ENCODE measurements around the gene DAZAP2.
"Not testable (repeated sequence)": the region's sequence is repeated elsewhere in the genome, so short reads cannot be mapped to it uniquely, and the experiment has no call there.

Gene DAZAP2

DNA sequence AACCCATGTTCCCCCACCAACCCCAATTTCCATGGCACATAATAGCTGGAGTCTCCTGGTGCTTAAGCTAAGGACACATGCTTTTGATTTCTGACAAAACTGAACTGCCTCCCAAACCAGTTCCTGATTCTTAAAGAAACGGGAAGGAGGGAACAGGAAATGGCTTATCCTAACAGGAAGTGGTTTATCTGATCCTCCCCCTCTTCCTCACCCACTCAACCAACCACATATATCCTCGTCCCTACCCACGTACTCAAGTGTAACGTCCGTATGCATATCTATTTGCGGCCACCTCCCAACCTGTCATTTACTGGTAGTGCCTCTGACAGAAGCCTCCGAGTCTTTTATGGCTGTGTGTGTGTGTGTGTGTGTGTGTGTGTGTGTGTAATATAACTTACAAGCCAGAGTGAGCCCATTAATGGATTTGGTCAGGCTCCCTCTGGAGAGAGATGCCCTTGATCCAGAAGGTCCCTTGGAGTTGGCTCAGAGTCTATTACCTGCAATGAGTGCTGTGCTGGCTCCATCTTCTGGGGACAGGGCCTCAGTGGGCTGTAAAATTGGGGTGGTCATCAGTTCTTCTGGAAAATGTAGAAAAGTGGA, 7.7 kb downstream of the DAZAP2 start:
- no peak for DNase-seq (ENCODE audit: low read depth in 3 of 3, low spot score in 1 of 3)

- no peak for DNase-seq (ENCODE audit: low read depth in 3 of 3, low spot score in 1 of 3)
Observed at GRCh38 chr12:51247523-51248206, 9.0 kb downstream of the DAZAP2 start.

DNA sequence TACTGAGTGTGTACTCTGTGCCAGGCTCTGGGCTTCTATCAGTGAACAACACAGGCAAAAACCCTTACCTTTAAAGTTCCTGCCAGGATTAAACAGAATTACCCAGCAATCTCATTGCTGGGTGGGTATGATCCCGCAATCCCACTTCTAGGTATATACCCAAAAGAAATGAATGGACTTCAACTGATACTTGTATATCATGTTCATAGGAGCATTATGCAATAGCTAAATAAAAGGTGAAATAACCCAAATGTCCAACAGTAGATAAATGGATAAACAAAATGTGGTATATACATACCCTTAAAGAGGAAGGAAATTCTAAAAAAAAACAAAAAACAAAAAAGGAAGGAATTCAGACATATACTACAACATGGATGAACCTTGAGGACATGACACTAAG, 14.7 kb downstream of the DAZAP2 start:
- DNase-seq (ENCODE audit: low read depth in 3 of 3, low spot score in 1 of 3) = no peak

DNA sequence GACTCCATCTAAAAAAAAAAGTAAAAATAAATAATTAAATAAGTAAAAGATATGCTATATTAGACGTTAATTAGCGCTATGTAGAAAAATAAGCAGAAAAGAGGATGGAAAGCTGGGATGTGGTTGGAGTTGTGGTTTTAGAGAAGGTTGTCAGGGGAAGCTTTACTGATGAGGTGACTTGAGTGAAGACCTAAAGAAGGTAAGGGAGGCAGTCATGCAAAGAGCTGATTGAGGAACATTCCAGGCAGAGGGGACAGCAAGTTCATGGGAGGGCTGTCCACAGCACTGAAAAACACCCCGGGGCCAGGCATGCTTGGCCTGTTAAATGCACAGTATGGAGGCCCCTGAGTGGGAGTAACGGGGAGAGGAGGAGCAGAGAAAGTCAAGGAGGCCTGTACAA, 15.9 kb downstream of the DAZAP2 start:
- DNase-seq (ENCODE audit: low read depth in 3 of 3, low spot score in 1 of 3) = no peak

DNA sequence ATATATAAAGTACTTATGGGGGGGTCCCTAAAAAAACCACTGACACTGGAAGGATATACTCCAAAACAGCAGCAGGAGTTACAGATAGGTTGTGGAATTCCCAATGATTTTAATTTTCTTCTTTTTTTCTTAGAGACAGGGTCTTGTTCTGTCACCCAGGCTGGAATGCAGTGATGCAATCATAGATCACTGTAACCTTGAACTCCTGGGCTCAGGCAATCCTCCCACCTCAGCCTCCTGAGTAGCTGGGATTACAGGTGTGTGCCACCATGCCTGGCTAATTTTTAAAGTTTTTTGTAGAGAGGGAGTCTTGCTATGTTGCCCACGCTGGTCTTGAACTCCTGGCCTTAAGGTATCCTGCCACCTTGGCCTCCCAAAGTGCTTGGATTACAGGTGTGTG, 21.0 kb downstream of the DAZAP2 start:
- not testable (repeated sequence) for DNase-seq (ENCODE audit: low read depth in 3 of 3, low spot score in 1 of 3)

DNA sequence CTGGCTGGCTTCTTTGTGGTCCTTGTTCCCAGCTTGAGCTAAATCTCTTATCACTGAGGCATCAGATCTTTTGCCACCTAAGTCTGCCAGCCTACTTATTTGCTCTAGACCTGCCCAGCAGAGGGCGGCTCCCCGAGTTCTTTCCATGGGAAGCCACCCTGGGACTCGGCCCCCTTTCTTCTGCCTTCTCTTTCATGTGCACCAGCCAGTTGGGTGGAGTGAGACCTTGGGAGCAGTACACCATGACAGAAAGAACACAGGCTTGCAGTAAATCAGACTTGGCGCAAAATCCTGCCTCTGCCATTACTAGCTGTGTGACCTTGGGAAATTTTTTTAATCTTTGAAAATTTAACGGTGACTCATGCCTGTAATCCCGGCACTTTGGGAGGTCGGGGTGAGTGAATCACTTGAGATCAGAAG, 24.1 kb downstream of the DAZAP2 start:
- DNase-seq (ENCODE audit: low read depth in 3 of 3, low spot score in 1 of 3) = no peak

GRCh38 chr12:51263341-51263740, 24.7 kb downstream of the DAZAP2 start:
- no peak for DNase-seq (ENCODE audit: low read depth in 3 of 3, low spot score in 1 of 3)

GRCh38 chr12:51264297-51264696, 25.7 kb downstream of the DAZAP2 start:
- DNase-seq (ENCODE audit: low read depth in 3 of 3, low spot score in 1 of 3) = no peak

- DNase-seq (ENCODE audit: low read depth in 3 of 3, low spot score in 1 of 3) = no peak
Observed at GRCh38 chr12:51265024-51265423, 26.4 kb downstream of the DAZAP2 start.

GRCh38 chr12:51269174-51270066, 30.8 kb downstream of the DAZAP2 start:
- DNase-seq (ENCODE audit: low read depth in 3 of 3, low spot score in 1 of 3) = peak in 2 of 3 donors; percentile 31 to 44

DNA sequence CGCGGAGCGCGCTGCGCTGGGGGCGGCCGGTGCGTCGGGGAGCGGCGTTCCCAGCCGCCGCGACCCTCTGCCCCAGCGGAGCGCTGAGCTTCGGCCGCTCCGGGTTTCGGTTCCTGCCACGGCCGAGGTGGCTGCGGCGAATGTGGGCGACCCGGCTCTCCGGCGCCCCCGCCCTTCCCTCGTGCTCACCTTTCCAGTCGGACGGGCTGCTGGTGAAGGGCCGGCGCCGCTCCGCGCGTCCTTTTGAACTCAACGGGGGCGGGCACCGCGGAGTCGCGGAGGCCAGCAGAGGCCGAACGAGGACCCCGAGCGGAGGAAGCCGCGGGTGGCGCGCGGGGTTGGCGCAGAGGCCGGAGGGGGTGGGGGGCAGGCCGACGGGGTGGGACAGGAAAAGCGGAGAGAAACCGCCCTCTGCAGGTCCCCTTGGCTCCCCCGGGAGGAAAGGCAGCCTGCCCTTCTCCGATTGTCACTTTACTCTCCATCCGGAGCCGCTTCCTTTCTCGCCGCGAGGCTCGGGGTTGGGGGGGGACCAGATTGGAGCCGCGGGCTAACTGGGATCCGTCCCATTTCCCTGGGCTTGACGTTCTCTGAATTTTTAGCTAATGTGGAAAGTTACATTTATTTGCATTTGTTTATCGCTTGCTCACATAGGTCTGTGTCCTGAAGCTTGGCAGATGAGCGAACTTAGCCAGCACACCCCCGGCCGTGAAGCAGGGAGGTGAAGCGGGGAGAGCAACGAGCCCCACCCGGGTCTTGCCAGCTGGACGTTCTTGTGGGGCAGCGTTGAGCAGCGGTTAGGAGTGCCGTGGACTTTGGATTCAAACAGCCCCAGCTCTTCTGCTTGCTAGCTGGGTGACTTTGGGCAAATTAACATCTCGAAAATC, 31.7 kb downstream of the DAZAP2 start, which contains the start of gene SMAGP:
Gene SMAGP, minus strand, starts transcription at position 349 of the 884 bp plus-strand sequence. CDS start 1,137 bp downstream, outside the sequence.
- peak in 1 of 3 donors; percentile 14 for DNase-seq (ENCODE audit: low read depth in 3 of 3, low spot score in 1 of 3)

GRCh38 chr12:51270951-51271518, 32.4 kb downstream of the DAZAP2 start:
- DNase-seq (ENCODE audit: low read depth in 3 of 3, low spot score in 1 of 3) = no peak

- DNase-seq (ENCODE audit: low read depth in 3 of 3, low spot score in 1 of 3) = not testable (repeated sequence)
Observed at GRCh38 chr12:51272810-51273209, 34.2 kb downstream of the DAZAP2 start.

- DNase-seq (ENCODE audit: low read depth in 3 of 3, low spot score in 1 of 3) = no peak
Observed at GRCh38 chr12:51275088-51275487, 36.5 kb downstream of the DAZAP2 start.

GRCh38 chr12:51281202-51281924, 42.7 kb downstream of the DAZAP2 start:
- DNase-seq (ENCODE audit: low read depth in 3 of 3, low spot score in 1 of 3) = no peak

GRCh38 chr12:51285843-51286242, 47.2 kb downstream of the DAZAP2 start:
- DNase-seq (ENCODE audit: low read depth in 3 of 3, low spot score in 1 of 3) = no peak

GRCh38 chr12:51291603-51292513, 53.2 kb downstream of the DAZAP2 start:
- not testable (repeated sequence) for DNase-seq (ENCODE audit: low read depth in 3 of 3, low spot score in 1 of 3)
